Measurements from ENCODE around the gene TANGO6. TPM values are rescaled to one million over a fixed set of nuclear protein-coding genes. Genes with fewer than 3 reads are reported as not detected.
"Not testable (repeated sequence)": the region's sequence is repeated elsewhere in the genome, so short reads cannot be mapped to it uniquely, and the experiment has no call there.

TANGO6 gene
- total RNA-seq, 1 donor: 13.7 TPM

DNA sequence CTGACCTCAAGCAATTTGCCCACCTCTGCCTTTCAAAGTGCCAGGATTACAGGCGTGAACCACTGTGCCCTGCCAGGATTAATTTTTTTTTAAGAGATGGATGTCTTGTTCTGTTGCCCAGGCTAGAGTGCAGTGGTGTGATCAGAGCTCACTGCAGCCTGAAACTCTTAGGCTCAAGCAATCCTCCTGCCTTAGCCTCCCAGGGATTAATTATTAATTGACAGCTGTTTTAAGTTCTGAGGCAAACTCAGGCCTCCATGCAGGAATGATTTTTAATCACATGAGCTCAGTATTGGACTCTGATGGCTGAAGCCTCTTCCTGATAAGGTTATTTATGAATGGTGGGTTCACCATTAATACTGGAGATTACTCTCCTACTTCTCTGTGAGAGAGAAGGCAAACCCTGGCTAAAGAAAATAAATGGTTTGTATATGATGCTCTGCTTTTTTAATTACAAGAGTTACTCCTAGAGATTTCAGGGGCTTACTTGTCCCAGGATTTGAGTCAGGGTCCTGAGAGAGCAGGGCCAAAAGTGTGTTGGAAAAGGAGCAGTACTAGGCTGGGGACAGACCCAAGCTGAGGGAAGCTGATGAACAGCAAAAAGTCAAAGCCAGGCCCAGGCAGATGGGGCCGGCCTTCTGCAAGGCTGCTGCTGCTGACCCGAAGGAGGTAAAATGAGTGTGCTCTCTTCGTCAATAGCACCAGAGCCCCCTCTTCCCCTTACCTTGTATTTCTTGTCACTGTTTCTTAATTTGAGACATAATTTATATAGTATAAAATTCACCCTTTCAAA, 205.2 kb downstream of the TANGO6 start:
- DNase-seq (ENCODE audit: low read depth in 2 of 3, low spot score in 2 of 3): no peak

GRCh38 chr16:69049146-69049545, 205.8 kb downstream of the TANGO6 start:
- DNase-seq (ENCODE audit: low read depth in 2 of 3, low spot score in 2 of 3): no peak

DNA sequence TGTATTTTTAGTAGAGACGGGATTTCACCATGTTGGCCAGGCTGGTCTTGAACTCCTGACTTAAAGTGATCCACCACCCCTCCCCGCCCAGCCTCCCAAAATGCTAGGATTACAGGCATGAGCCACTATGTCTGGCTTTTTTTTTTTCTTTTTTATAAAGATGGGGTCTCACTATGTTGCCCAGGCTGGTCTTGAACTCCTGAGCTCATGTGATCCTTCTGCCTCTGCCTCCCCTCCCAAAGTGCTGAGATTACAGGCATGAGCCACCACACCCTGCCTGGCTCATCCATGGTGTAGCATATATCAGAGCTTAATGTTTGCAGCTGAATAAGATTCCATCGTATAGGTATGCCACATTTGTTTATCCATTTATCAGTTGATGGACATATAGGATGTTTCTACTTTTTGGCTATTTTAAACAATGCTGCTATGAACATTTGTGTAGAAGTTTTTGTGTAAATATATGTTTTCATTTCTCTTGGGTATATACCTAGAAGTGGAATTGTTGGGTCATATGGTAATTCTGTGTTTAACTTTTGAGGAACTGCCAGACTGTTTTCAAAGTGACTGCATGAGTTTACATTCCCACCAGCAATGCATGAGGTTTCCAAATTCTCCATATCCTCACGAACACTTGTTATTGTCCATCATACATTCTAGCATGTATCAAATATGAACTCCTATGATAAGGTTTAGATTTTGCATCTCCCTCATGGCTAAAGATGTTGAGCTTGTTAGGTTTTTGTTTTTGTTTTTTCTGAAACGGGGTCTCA, 206.5 kb downstream of the TANGO6 start:
- DNase-seq (ENCODE audit: low read depth in 2 of 3, low spot score in 2 of 3): no peak

GRCh38 chr16:69051517-69051830, 208.1 kb downstream of the TANGO6 start:
- not testable (repeated sequence) for DNase-seq (ENCODE audit: low read depth in 2 of 3, low spot score in 2 of 3)

GRCh38 chr16:69055008-69055407, 211.7 kb downstream of the TANGO6 start:
- no peak for DNase-seq (ENCODE audit: low read depth in 2 of 3, low spot score in 2 of 3)

GRCh38 chr16:69055980-69056379, 212.6 kb downstream of the TANGO6 start:
- DNase-seq (ENCODE audit: low read depth in 2 of 3, low spot score in 2 of 3): no peak

GRCh38 chr16:69056421-69056820, 213.1 kb downstream of the TANGO6 start:
- no peak for DNase-seq (ENCODE audit: low read depth in 2 of 3, low spot score in 2 of 3)

DNA sequence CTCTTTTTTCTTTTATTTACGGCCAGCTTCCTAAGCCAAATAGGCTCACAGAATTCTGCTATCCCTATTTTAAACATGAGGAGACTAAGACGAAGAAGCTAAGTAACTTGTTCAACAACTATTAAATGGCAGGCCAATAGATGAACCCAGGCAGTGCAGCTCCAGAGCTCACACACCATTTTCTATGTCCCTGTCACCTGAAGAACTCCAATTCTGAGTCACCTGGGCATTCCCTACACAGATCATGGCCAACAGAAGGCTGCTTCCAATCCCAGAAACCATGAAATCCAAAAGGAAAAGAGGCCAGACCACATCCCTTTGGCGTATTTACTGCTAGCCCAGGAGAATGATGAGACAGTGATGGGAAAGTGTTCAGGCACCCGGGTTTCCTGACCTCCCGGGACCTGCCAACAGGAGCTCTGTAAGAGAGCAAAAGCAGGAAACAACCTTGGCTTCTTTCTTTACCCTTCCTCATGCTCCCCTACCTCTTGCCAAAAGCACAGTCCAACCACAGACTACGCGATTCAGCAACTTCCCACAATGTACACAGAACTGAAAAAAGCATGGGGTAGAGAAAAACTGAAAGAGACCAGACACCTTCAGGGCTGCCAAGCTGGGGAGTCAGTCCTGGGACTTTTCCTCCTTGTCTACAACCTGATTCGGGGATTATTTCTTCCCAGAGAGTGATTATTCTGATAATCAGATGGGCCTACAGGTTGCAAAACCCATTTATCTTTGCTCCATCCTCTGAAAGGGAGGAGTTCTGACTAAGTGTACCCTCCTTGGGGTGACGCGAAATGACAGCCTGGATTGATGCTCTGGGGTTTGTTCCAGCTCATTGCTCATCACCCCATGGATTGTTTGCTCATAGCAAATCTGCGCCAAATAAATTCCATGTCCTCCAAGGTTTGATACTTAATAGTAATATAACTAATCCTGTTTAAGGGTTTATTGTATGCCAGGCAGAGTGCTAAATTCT, 214.4 kb downstream of the TANGO6 start:
- DNase-seq (ENCODE audit: low read depth in 2 of 3, low spot score in 2 of 3): peak in 2 of 3 donors; percentile 9 to 49

DNA sequence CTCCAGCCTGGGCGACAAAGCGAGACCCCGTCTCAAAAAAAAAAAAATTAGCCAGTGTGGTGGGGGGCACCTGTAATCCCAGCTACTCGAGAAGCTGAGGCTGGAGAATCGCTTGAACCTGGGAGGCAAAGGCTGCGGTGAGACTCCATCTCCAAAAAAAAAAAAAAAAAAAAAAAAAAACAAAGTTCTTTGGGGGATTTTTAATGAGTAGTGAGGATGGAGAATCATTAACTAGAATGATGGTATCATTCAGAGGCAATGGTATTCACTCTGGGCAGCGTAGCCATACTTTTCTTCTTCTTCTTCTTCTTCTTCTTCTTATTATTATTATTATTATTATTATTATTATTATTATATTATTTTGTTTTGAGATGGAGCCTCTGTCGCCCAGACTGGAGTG, 220.2 kb downstream of the TANGO6 start:
- DNase-seq (ENCODE audit: low read depth in 2 of 3, low spot score in 2 of 3): not testable (repeated sequence)

DNA sequence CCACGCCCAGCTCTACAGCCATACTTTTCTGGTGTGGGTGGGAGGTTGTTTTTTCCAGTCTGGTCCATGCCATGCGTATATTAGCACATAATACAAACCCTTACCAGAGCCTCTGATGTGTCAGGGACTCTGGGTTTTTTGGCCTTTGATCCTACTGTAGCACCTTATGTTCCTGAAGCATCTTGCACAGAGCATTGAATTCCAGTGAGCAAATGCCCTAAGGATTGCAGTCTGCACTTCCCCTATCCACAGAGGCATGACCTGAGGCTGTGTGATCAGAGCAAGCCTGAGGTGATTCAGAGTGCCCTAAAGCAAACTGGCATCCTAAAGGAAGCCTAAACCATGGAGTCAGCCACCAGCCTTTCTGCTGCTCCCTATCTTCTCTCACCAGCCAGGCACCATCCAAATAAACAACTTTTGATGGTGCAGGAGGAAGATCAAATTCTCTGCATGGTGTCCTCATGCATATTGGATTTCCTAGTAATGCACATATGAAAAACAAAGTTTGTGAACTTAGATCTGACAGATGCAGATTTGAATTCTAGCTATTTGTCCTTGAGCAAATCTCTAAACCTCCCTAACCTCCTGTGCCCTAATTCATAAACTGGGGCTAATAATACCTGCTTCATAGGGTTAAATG, 220.9 kb downstream of the TANGO6 start:
- DNase-seq (ENCODE audit: low read depth in 2 of 3, low spot score in 2 of 3): no peak

- DNase-seq (ENCODE audit: low read depth in 2 of 3, low spot score in 2 of 3): no peak
Observed at GRCh38 chr16:69064764-69065313, 221.5 kb downstream of the TANGO6 start.

DNA sequence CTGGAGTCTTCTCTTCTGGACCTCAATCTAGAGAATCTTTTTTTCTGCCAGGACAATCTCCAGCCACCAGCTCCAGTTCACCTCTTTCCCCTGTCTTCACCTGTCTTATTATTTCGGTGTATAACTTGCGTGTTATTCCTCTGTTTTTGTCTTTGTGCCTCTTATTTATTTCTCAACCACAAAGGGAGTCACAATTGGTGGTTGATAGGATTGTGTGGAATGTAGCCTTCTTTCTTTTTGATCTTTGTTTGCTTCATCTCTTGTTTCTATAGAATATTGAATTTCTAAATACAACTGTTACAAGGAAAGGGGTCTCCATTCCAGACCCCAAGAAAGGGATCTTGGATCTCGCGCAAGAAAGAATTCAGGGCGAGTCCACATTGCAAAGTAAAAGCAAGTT, 226.2 kb downstream of the TANGO6 start:
- DNase-seq (ENCODE audit: low read depth in 2 of 3, low spot score in 2 of 3): no peak

DNA sequence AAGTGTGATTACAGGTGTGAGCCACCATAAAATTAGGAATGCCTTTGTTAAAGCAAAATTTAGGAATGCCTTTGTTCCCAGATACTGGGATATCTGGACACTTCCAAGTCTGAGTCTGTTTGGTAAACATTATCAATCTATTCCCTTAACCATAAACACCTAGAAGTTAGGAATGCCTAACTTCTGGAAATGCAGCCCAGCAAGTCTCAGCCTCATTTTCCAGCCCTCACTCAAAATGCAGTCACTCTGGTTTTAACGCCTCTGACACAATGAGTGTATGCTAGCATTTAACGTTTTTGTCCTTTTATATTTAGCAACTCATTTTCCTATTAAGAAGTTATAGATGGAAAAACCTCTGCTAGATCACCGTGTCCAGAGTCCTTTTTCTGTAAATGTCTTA, 227.7 kb downstream of the TANGO6 start:
- no peak for DNase-seq (ENCODE audit: low read depth in 2 of 3, low spot score in 2 of 3)

DNA sequence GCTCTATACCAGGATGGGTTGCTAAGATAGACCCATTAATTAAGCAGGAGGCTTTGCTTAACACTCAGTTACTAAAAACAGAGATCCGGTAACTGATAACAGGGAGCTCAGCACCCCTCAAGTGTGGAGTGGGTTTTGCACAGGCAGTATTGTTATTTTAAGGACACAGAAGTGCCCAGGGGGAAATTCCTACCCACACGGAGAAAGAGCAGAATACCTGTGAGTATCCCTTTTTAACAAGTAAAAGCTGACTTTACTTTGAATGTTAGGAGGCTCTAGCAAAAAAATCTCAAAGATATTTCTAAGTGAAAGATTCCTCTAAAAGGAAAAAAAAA, 229.3 kb downstream of the TANGO6 start:
- DNase-seq (ENCODE audit: low read depth in 2 of 3, low spot score in 2 of 3): no peak

DNA sequence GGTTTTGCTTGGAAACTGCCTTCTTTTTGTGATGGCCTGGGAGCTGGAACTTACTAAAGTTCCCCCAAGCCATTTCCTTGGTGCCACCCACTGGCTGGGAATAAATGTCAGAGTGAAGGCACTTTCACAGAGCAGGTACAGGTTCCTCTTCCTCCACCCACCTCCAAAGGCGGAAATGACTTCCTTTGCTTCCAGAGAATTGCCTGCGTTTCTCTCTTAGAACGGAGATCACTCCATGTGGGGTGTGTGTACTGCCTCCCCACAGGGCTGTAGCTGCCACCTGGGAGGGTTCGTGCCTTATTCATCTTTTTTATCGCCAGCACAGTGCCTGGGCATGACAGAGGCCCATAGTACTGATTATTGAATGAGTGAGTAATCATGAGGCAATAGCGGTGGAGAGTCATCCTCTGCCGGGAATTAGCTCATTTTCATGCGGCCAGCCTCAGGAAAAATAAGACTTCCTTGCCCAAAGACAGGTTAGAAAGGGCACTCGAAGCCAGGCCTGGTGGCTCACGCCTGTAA, 229.9 kb downstream of the TANGO6 start:
- DNase-seq (ENCODE audit: low read depth in 2 of 3, low spot score in 2 of 3): no peak

DNA sequence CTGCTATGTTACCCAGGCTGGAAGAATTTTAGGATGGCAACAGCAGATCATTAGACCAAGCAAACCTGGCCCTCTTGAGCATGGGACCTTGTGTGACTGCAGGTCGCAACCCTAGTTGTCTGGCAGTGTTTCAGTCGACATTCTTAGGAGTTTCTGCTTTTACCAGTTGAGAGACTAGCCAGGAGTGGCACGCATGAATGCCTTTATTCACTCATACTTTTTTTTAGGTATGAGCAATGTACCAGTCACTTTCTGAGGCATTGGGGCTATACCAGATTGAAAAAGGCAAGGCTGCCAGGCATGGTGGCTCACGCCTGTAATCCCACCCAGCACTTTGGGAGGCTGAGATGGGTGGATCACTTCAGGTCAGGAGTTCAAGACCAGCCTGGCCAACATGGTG, 233.9 kb downstream of the TANGO6 start:
- no peak for DNase-seq (ENCODE audit: low read depth in 2 of 3, low spot score in 2 of 3)

DNA sequence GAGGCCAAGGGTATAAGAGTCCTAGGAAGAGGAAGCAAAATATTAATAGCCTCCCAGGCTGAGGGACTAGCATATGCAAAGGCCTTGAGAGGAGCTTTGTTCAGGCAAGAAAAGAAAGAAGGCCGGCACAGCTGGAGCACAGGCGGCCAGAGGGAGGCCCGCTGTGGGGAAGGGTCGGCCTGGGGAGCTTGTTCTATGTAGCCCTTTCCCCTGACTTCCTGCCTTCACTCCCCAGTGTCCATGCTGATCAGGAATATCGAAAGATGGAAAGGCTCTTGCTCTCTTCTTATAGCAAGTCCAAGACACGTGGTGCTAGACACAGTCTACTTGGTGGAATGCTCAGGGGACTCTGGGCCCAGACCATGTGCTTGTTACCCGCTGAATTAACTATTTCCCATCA, 234.7 kb downstream of the TANGO6 start:
- DNase-seq (ENCODE audit: low read depth in 2 of 3, low spot score in 2 of 3): no peak

DNA sequence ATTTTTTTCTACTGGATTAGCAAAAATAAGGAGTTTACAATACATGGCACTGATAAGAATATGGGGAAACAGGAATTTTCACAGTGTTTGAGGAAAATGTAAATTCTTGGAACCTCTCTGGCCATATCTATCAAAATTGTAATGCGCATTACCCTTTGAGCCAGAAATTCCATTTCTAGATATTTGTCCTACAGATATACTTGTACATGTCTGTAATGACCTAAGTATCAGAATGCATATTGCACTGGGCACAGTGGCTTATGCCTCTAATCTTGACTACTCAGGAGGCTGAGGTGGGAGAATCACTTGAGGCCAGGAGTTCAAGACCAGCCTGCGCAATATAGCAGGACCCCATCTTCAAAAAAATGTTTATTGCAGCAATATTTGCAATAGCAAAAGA, 236.4 kb downstream of the TANGO6 start:
- DNase-seq (ENCODE audit: low read depth in 2 of 3, low spot score in 2 of 3): no peak

GRCh38 chr16:69083306-69083941, 240.1 kb downstream of the TANGO6 start:
- DNase-seq (ENCODE audit: low read depth in 2 of 3, low spot score in 2 of 3): no peak

- no peak for DNase-seq (ENCODE audit: low read depth in 2 of 3, low spot score in 2 of 3)
Observed at GRCh38 chr16:69084289-69084688, 241.0 kb downstream of the TANGO6 start.

Measured in hematopoietic multipotent progenitor cell (in vitro differentiated cells).